Psoas muscle (tissue), 8 donors: Measurements from ENCODE around the gene ZNF334. TPM values are rescaled to one million over a fixed set of nuclear protein-coding genes. Genes with fewer than 3 reads are reported as not detected.

Experiments
- ATAC-seq, 4 donors: fragments of 200-7000 bp; cut with Tn5 transposase; one replicate each; pipeline ENCODE4 v1.9.1; 2020; ENCODE audit warnings: moderate library complexity in 3 of 4, mild to moderate bottlenecking in 2 of 4
- DNase-seq, 2 donors: peaks; one replicate each; pipeline ENCODE4 v3.0.0-alpha.2; 2020
- H3K27ac ChIP-seq: fragments of 200-600 bp; one replicate; pipeline ENCODE4 v1.8.0; 2022
- H3K27me3 ChIP-seq, 3 donors: fragments of 200-600 bp in 1 of 3; one replicate each; pipeline versions ENCODE4 v1.6.1 to v1.8.0; 2013 to 2022; ENCODE audit warnings: low read length in 2 of 3, mild to moderate bottlenecking in 2 of 3, moderate library complexity in 1 of 3; ENCODE audit not compliant: insufficient read depth in 3 of 3
- H3K36me3 ChIP-seq, 2 donors: fragments of 200-600 bp in 1 of 2; one replicate each; pipeline versions ENCODE4 v1.6.1 to v1.8.0; 2013 to 2022; ENCODE audit warnings: low read depth in 1 of 2, mild to moderate bottlenecking in 1 of 2, moderate library complexity in 1 of 2; ENCODE audit not compliant: insufficient read depth in 1 of 2
- H3K4me1 ChIP-seq: fragments of 200-600 bp; one replicate; pipeline ENCODE4 v1.8.0; 2022
- H3K4me3 ChIP-seq: fragments of 200-600 bp; one replicate; pipeline ENCODE4 v1.8.0; 2022; ENCODE audit warnings: mild to moderate bottlenecking
- H3K9me3 ChIP-seq: fragments of 200-600 bp; one replicate; pipeline ENCODE4 v1.8.0; 2022
- CTCF ChIP-seq: fragments of 200-600 bp; IDR thresholded peaks from one replicate; pipeline ENCODE4 v1.8.0; 2022; ENCODE audit warnings: antibody characterized with exemption
- WGBS, 3 donors: extraction: QIAGEN DNeasy Blood & Tissue Kit; methylation state at CpG; one replicate each; pipeline versions ENCODE4 v1.1.6 to v1.1.7; 2013; 5-methylcytosine and 5-hydroxymethylcytosine counted together
- intact Hi-C, 2 donors: fragments of 100-400 bp; cut with DNase I; formaldehyde crosslinking; loops; one replicate each; pipeline versions ENCODE4 v1.11.0 to v1.14.2; 2022
- long read RNA-seq, 2 donors: library from polyadenylated mRNA; unstranded; transcript quantifications; one replicate each; pipeline ENCODE4 v2.0.0, GENCODE V29; 2021
- polyA plus RNA-seq, 3 donors: library from polyadenylated mRNA; stranded (reverse); fragments of 200-250 nt; gene quantifications; one replicate each; pipeline ENCODE4 v1.2.3, GENCODE V29; 2013
- total RNA-seq, 4 donors: library from RNA; stranded (reverse); fragmentation: NEBNext Ultra II Directional in 2 of 4; extraction: Animal tissue kit (Norgen Biotek cat#: 25700) in 2 of 4; gene quantifications; one replicate each; pipeline versions ENCODE4 v1.2.1 to v1.2.4, GENCODE V29; 2021 to 2023
- donor health status: healthy with polysubstance abuse.
- donor health status: DM: no; HTN: no; CAD: no; lungs with moderate emphysema.
- donor health status: Bipolar disorder and iron deficiency.
- donor health status: healthy.
- donor health status: DM: yes; HTN: yes; CAD: no.
- donor health status: DM: no; HTN: no; CAD: no.
- donor health status: DM: no; HTN: no; CAD: no.
- donor health status: DM: yes; HTN: yes; CAD: no.

Gene ZNF334
- total RNA-seq (1 to 10 TPM in 1 of 4 donors, under 1 TPM in 3; 0.27 to 1.0 (median 0.32) TPM), polyA plus RNA-seq (under 1 TPM; 0.10 to 0.69 (median 0.27) TPM)
- long read RNA-seq, donor 1: 0 reads
- long read RNA-seq, donor 2, partial matches to known transcripts: 0 of 1 reads
- long read RNA-seq, donor 2, other reads (novel, unspliced or antisense): 0 of 1 reads

DNA sequence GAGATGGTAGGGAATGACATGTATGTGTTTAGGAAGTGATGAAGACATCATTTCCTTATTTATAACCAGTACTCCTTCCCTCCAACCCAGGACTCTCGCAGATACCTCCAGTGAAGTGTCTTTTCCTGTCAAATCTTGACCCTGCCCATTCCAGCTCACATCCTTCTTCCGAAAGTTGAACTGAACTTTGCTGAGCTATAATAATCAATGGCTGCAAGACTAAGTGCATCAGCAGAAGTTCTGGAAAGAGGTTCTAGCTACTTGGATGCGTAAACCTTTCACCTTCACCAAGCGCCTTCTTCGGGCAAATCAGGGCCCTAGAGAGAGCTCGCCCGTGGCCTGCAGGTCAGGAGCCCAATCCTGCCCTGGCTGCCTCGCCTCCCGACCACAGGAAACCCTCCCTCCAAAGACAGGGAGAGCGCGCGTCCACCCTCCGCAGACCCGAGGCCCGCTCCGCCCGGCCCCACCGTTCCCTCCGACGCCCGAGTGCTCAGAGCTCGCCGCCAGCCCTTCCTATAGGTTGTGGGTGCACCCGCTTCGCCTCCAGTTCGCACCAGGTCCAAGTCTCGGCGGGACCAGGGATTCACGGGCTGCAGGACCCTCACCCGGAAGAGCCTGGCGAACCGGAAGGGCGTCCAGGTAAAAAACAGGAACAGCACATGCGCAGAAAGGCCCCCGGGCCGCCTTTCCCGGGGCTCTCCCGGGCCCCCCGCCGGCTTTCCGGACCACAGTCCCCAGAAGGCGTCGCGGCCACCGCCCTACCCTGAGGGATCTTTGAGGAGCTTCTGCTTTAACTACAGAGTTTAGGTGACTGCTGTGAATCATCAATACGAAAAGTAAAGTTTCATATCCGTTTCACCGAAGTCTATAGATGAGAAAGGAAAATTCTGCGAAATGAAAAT lies at the start of gene ZNF334:
TSS of gene ZNF334 (minus strand) at position 617 of the 902 bp plus-strand sequence. CDS start 1,457 bp downstream, outside the sequence.
- peak within 1 kb of the TSS; percentile 83 for H3K4me3 ChIP-seq
- intact Hi-C loops: no loop called here
- H3K9me3 ChIP-seq: no peaks in the 10 kb centered on the region
- H3K27ac ChIP-seq: peak within 1 kb of the TSS; percentile 36
- H3K4me1 ChIP-seq: peaks cover 3% of the 10 kb centered on the region
- TF ChIP-seq CTCF: no peak
- 2 to 3% (median 3%) methylated on average over 44 to 49 of the region's 49 CpGs for WGBS, 3 donors
- DNase-seq: peak; percentile 47 to 64
- no peaks in the 10 kb centered on the region for H3K36me3 ChIP-seq
- H3K27me3 ChIP-seq: peaks cover 0 to 18% (median 2%) of the 10 kb centered on the region in 3 donors
- peak; percentile 25 to 95 (median 76) for ATAC-seq

DNA sequence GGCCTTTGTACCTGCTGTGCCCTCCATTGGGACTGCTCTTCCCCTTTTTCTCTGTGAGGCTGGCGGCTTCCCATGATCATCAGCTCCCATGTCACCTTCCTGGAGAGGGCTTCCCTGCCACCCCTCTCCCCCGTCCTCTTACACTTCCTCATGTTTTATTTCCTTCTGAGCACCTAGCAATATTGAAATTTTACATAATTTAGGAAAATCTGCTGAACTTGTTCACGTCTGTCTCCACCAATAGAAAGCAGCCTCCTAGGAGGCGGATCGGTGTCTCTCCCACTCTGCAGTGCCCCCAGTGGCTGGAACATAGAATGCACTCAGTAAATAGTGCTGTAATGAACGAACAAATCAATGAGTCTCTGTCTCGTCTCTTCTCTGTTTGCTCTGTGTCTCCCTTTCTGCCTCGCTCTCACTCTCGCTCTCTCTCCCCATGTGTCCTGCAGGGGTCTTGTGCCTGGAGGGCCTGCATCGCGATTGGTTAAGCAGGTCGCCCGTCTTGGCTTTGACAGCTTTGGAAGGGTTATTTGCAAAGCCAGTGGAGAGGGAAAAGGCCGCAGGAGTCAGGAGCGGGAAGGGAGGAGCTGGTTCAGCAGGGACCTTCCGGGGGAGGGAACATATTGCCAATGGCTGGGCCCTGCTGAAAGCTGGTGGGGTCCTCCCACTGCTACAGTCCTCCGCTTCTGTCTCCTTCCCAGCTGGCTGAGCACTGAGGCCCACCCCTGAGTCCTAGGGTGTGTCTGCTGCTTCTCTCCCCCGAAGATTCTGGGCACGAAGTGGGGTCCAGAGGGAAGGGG lies 49.2 kb upstream of the ZNF334 start:
- DNase-seq (peak; percentile 56 to 72), ATAC-seq (peak; percentile 69 to 93 (median 80))
- 9 to 12% (median 11%) methylated on average over 19 of the region's 19 CpGs for whole genome bisulfite sequencing, 3 donors
- intact Hi-C loops: loop anchor here in 1 of 2 donors (5.0 kb wide), 1 partner anchor 115 kb away; no protein-coding TSS in a partner anchor
- peaks cover 5% of the 10 kb centered on the region for H3K4me1 ChIP-seq
- TF ChIP-seq CTCF: peak; percentile 86
- H3K9me3 ChIP-seq: no peaks in the 10 kb centered on the region
- H3K27ac ChIP-seq: no peak overlapping the region
- peaks cover 0 to 2% (median 0%) of the 10 kb centered on the region in 3 donors for H3K27me3 ChIP-seq
- H3K36me3 ChIP-seq: no peaks in the 10 kb centered on the region
- H3K4me3 ChIP-seq: peak overlapping the region; percentile 52

- H3K27me3 ChIP-seq: peaks cover 0 to 3% (median 0%) of the 10 kb centered on the region in 3 donors
- peak overlapping the region; percentile 52 for H3K4me3 ChIP-seq
- no peak for ATAC-seq
- 33 to 44% (median 35%) methylated on average over 5 of the region's 5 CpGs for WGBS, 3 donors
- H3K4me1 ChIP-seq: peaks cover 5% of the 10 kb centered on the region
- TF ChIP-seq CTCF: no peak
- DNase-seq: no peak
- no peaks in the 10 kb centered on the region for H3K36me3 ChIP-seq
- no peak overlapping the region for H3K27ac ChIP-seq
- intact Hi-C loops: loop anchor here in 1 of 2 donors (5.0 kb wide), 1 partner anchor 115 kb away; no protein-coding TSS in a partner anchor
- no peaks in the 10 kb centered on the region for H3K9me3 ChIP-seq
These were observed 48.6 kb upstream of the ZNF334 start for GRCh38 chr20:46562009-46562372.

- WGBS, 3 donors: 79 to 86% (median 81%) methylated on average over 7 of the region's 7 CpGs
- no peak for TF ChIP-seq CTCF
- ATAC-seq (no peak), DNase-seq (no peak)
- H3K4me3 ChIP-seq: no peak overlapping the region
- H3K4me1 ChIP-seq: peaks cover 5% of the 10 kb centered on the region
- H3K9me3 ChIP-seq: no peaks in the 10 kb centered on the region
- no peaks in the 10 kb centered on the region for H3K36me3 ChIP-seq
- no peak overlapping the region for H3K27ac ChIP-seq
- H3K27me3 ChIP-seq: peaks cover 0 to 3% (median 0%) of the 10 kb centered on the region in 3 donors
- intact Hi-C loops: loop anchor here in 1 of 2 donors (5.0 kb wide), 1 partner anchor 117 kb away; no protein-coding TSS in a partner anchor
These were observed 46.5 kb upstream of the ZNF334 start for GRCh38 chr20:46559685-46560440.
